ENCODE data around the gene FANCC. TPM values are rescaled to one million over a fixed set of nuclear protein-coding genes. Genes with fewer than 3 reads are reported as not detected.

FANCC gene
- total RNA-seq, 1 experiment from 2014 or later, result 25.3 TPM

DNA sequence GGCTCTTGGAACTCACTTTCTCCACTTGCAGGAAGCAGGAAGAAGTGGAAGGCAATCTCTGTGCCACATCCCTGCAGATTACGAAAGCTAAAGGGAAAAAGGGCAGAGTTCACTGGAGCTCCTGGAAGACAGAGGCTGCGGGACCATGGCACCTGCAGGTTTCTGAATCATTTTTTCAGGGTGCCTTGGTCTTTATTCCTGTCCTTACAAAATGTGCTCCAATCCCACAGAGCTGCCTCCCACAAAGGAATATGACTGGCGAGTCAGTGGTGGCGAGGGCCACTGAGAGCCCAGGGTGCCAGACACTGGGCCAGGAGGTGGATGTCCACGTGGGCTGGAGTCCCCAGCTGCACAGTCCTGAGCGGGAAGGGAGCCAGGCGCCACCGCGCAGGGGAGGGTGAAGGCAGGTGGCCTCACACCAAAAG is 183.0 kb downstream of the FANCC start:
- TF ChIP-seq, protein P1, sequence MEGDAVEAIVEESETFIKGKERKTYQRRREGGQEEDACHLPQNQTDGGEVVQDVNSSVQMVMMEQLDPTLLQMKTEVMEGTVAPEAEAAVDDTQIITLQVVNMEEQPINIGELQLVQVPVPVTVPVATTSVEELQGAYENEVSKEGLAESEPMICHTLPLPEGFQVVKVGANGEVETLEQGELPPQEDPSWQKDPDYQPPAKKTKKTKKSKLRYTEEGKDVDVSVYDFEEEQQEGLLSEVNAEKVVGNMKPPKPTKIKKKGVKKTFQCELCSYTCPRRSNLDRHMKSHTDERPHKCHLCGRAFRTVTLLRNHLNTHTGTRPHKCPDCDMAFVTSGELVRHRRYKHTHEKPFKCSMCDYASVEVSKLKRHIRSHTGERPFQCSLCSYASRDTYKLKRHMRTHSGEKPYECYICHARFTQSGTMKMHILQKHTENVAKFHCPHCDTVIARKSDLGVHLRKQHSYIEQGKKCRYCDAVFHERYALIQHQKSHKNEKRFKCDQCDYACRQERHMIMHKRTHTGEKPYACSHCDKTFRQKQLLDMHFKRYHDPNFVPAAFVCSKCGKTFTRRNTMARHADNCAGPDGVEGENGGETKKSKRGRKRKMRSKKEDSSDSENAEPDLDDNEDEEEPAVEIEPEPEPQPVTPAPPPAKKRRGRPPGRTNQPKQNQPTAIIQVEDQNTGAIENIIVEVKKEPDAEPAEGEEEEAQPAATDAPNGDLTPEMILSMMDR (conservative IDR thresholded peaks at IDR 0.05; ENCODE audit: low read depth, low read length), result no peak
- no peak for TF ChIP-seq EZH2 (IDR thresholded peaks at IDR 0.05; ENCODE audit: borderline replicate concordance, low read depth, low read length, poor library complexity, severe bottlenecking)
- ChIA-PET CTCF (no interaction called here), POLR2A (ENCODE audit: low non-redundant PET) (no interaction called here)
- no peak for DNase-seq (ENCODE audit: low spot score)
- intact Hi-C loops (cut with micrococcal nuclease; ENCODE audit: unreplicated experiment), result loop anchor here (5.0 kb wide), 1 partner anchor 467 kb away; no protein-coding TSS in a partner anchor
- H3K36me3 ChIP-seq (ENCODE audit: insufficient read depth, low read length, poor library complexity, severe bottlenecking), result no peaks in the 10 kb centered on the region
- H3K9me3 ChIP-seq (ENCODE audit: low read depth, low read length, poor library complexity, severe bottlenecking), result no peaks in the 10 kb centered on the region
- peaks cover 5% of the 10 kb centered on the region for H3K4me1 ChIP-seq (ENCODE audit: insufficient read depth, low read length, poor library complexity, severe bottlenecking)
- no peak overlapping the region for H3K27ac ChIP-seq (ENCODE audit: low read depth, low read length, poor library complexity, severe bottlenecking)
- no peak overlapping the region for H3K4me3 ChIP-seq (ENCODE audit: low read depth, low read length, poor library complexity, severe bottlenecking)
- H3K27me3 ChIP-seq (replicated peaks; ENCODE audit: insufficient read depth, low read depth, low read length, poor library complexity), result no peaks in the 10 kb centered on the region
- BruUV-seq (replicated peaks), result no TSS peak

DNA sequence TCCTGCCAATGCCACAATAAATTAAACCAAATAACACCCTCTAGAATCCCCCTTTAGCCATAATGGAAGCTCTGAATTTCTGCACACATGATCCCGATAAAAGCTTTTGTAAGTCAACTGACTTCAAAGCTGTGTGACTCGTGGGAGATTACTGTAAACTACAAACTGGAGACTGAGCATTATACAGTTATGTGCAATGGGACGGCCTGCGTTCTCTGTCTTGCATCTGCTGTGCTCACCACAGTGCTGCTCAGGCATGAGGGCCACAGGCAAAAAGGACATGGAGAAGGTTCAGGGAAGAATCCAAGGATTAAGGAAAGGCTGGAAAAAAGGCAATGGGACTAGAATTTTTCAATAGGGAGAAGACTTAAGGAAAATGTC is 184.2 kb downstream of the FANCC start:
- Histone ChIP-seq H3K4me3 (ENCODE audit: low read depth, low read length, poor library complexity, severe bottlenecking) (no peak overlapping the region), H3K27me3 (replicated peaks; ENCODE audit: insufficient read depth, low read depth, low read length, poor library complexity) (no peaks in the 10 kb centered on the region), H3K36me3 (ENCODE audit: insufficient read depth, low read length, poor library complexity, severe bottlenecking) (no peaks in the 10 kb centered on the region), H3K27ac (ENCODE audit: low read depth, low read length, poor library complexity, severe bottlenecking) (no peak overlapping the region), H3K4me1 (ENCODE audit: insufficient read depth, low read length, poor library complexity, severe bottlenecking) (peaks cover 5% of the 10 kb centered on the region), H3K9me3 (ENCODE audit: low read depth, low read length, poor library complexity, severe bottlenecking) (no peaks in the 10 kb centered on the region)
- no TSS peak for BruUV-seq (replicated peaks)
- CTCF ChIA-PET, result no interaction called here
- POLR2A ChIA-PET (ENCODE audit: low non-redundant PET), result no interaction called here
- intact Hi-C loops (cut with micrococcal nuclease; ENCODE audit: unreplicated experiment), result loop anchor here (5.0 kb wide), 1 partner anchor 466 kb away; no protein-coding TSS in a partner anchor
- no peak for DNase-seq (ENCODE audit: low spot score)
- TF ChIP-seq EZH2 (IDR thresholded peaks at IDR 0.05; ENCODE audit: borderline replicate concordance, low read depth, low read length, poor library complexity, severe bottlenecking), result no peak
- TF ChIP-seq, protein P1 (conservative IDR thresholded peaks at IDR 0.05; ENCODE audit: low read depth, low read length), result no peak

DNA sequence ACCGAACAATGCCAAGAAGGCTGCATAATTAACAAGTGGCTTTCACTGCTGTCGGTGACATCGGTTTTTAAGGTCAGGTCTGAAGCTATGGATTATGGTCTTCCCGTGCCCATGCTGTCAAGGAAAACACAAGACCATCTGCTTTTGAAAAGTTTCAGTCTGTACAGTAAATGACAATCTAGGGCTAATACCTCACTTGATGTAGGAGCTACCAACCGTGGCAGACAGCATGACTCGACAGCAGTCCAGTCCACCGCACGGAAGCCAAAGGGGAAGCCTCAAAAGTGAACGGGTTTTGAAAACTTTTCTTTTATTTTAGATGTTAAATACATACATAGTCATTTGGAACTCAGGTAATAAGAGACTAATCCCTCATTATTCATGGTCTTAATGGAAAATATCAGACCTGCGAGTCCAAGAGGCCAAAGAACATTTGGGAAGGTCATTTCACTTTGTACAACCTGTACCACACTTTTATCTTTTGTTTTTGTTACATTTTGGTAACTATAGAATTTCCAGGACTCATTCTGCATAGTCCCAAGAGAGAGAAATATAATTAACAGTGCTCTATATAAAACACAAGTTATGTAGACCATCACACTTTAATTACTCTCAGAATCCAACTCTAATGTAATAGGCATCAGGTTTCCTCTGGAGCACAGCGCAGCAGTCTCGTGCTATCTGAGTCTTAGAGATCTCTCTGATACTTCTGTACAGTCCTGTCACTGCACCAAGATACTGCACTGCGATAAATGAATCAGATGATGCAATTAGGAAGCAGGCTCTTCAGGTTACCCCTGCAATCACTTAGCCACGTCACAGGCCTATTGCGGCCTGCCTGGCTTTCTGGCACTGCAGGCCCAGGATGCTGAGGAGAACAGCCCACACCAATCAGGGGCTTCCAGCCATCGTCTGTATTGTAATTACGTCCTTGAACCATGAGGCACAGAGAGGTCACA is 184.9 kb downstream of the FANCC start:
- BruUV-seq (replicated peaks), result no TSS peak
- Histone ChIP-seq H3K36me3 (ENCODE audit: insufficient read depth, low read length, poor library complexity, severe bottlenecking) (no peaks in the 10 kb centered on the region), H3K27ac (ENCODE audit: low read depth, low read length, poor library complexity, severe bottlenecking) (no peak overlapping the region), H3K4me3 (ENCODE audit: low read depth, low read length, poor library complexity, severe bottlenecking) (no peak overlapping the region), H3K27me3 (replicated peaks; ENCODE audit: insufficient read depth, low read depth, low read length, poor library complexity) (no peaks in the 10 kb centered on the region), H3K4me1 (ENCODE audit: insufficient read depth, low read length, poor library complexity, severe bottlenecking) (peaks cover 5% of the 10 kb centered on the region), H3K9me3 (ENCODE audit: low read depth, low read length, poor library complexity, severe bottlenecking) (no peaks in the 10 kb centered on the region)
- no peak for DNase-seq (ENCODE audit: low spot score)
- ChIA-PET POLR2A (ENCODE audit: low non-redundant PET) (no interaction called here), CTCF (interaction anchor here (0.5 to 2.4 kb wide), 2 partner anchors 451 to 464 kb away, joined by 3 to 27 read pairs; no protein-coding TSS in a partner anchor)
- intact Hi-C loops (cut with micrococcal nuclease; ENCODE audit: unreplicated experiment), result loop anchor here (5.0 kb wide), 1 partner anchor 465 kb away; no protein-coding TSS in a partner anchor
- TF ChIP-seq, protein P1 (conservative IDR thresholded peaks at IDR 0.05; ENCODE audit: low read depth, low read length), result no peak
- no peak for TF ChIP-seq EZH2 (IDR thresholded peaks at IDR 0.05; ENCODE audit: borderline replicate concordance, low read depth, low read length, poor library complexity, severe bottlenecking)
